ENCODE measurements around the gene NRF1. TPM values are rescaled to one million over a fixed set of nuclear protein-coding genes. Genes with fewer than 3 reads are reported as not detected.

Gene NRF1
- total RNA-seq, 1 experiment from 2014 or later = 25.9 TPM

- TF ChIP-seq MAX (IDR thresholded peaks at IDR 0.05) = no peak
- TF ChIP-seq EGR1 (IDR thresholded peaks at IDR 0.05; ENCODE audit: low read depth) = no peak
Measured at GRCh38 chr7:129765352-129765751, 153.8 kb downstream of the NRF1 start (continued).

GRCh38 chr7:129767120-129768015 is 155.8 kb downstream of the NRF1 start:
- CTCF ChIA-PET = no interaction called here
- Histone ChIP-seq H3K4me2 (ENCODE audit: low read length) (no peak overlapping the region), H3K79me2 (ENCODE audit: insufficient read depth, low read length) (no peaks in the 10 kb centered on the region), H3K27me3 (ENCODE audit: insufficient read depth, low read length) (no peaks in the 10 kb centered on the region), H2AFZ (ENCODE audit: low read depth, low read length, poor library complexity, severe bottlenecking) (no peak overlapping the region), H3K36me3 (ENCODE audit: control insufficient read depth in 1 of 2, insufficient read depth in 2 of 2, low read length in 2 of 2) (no peaks in the 10 kb centered on the region; a peak in 1 of 4 replicates), H3K4me1 (ENCODE audit: control insufficient read depth in 1 of 2, insufficient read depth in 2 of 2, low read length in 2 of 2) (peaks cover 0 to 5% of the 10 kb centered on the region in 2 experiments; a peak in 1 of 4 replicates), H3K9me3 (ENCODE audit: control insufficient read depth in 1 of 2, insufficient read depth in 1 of 2, low read depth in 1 of 2, low read length in 2 of 2) (no peaks in the 10 kb centered on the region), H4K20me1 (ENCODE audit: insufficient read depth) (no peaks in the 10 kb centered on the region), H3K4me3 (replicated peaks in 1 of 2; ENCODE audit: low read depth in 1 of 2, low read length in 2 of 2) (no peak overlapping the region), H3K9me2 (ENCODE audit: insufficient read depth) (no peaks in the 10 kb centered on the region), H3K27ac (ENCODE audit: low read depth, low read length) (no peak overlapping the region), H3K9ac (ENCODE audit: low read length) (no peak overlapping the region)
- RAD21 ChIA-PET (ENCODE audit: low non-redundant PET in 1 of 2, low total read pairs in 2 of 2, uncharacterized antibody in 2 of 2, unreplicated experiment in 2 of 2) = no interaction called here
- DNase-seq (ENCODE audit: low read depth, low spot score) = no peak
- BruUV-seq (replicated peaks) = no TSS peak
- intact Hi-C loops (cut with micrococcal nuclease) = no loop called here
- TF ChIP-seq CBX3 (IDR thresholded peaks at IDR 0.05; ENCODE audit: low read depth) = no peak
- no peak for TF ChIP-seq FOSL1 (IDR thresholded peaks at IDR 0.05; ENCODE audit: low read depth)
- no peak for TF ChIP-seq YY1 (IDR thresholded peaks at IDR 0.05; ENCODE audit: extremely low read depth, insufficient replicate concordance, low read depth, low read length)
- ATAC-seq = no peak
- POLR2A ChIA-PET = no interaction called here
